Vagina (tissue), 2 donors: ENCODE measurements around the gene XCL2.
"Not testable (repeated sequence)": the region's sequence is repeated elsewhere in the genome, so short reads cannot be mapped to it uniquely, and the experiment has no call there.

Experiments used
- CTCF ChIP-seq, 3 experiments: fragments of 450-650 bp in 2 of 3; fragments of 200-600 bp in 1 of 3; sonication (generic) in 1 of 3; IDR thresholded peaks; one replicate each; pipeline ENCODE4 v1.5.1; 2017 to 2019; ENCODE audit warnings: antibody characterized with exemption in 3 of 3, mild to moderate bottlenecking in 2 of 3, moderate library complexity in 2 of 3
- POLR2AphosphoS5 ChIP-seq, 2 donors: sonication (generic); formaldehyde crosslinking; IDR thresholded peaks; one replicate each; pipeline ENCODE4 v1.9.0; 2017; ENCODE audit warnings: antibody characterized with exemption in 2 of 2, mild to moderate bottlenecking in 2 of 2, low read depth in 1 of 2; ENCODE audit not compliant: insufficient read depth in 1 of 2

GRCh38 chr1:168545678-168546552, 2.1 kb upstream of the XCL2 start:
- TF ChIP-seq POLR2AphosphoS5 (IDR thresholded peaks at IDR 0.05; ENCODE audit: insufficient read depth in 1 of 2, low read depth in 1 of 2): not testable (repeated sequence)
- peak in 1 of 3 experiments; percentile 27 for TF ChIP-seq CTCF (IDR thresholded peaks at IDR 0.05)
